HL-60 (cell line): ENCODE data around the gene NRAS.
"Not testable (repeated sequence)": the region's sequence is repeated elsewhere in the genome, so short reads cannot be mapped to it uniquely, and the experiment has no call there.

ENCODE experiments used
- CTCF ChIP-seq: IDR thresholded peaks from one replicate; pipeline ENCODE4 v1.5.1; 2011; ENCODE audit warnings: low read length, control low read depth, inconsistent platforms; ENCODE audit not compliant: insufficient read depth
- POLR2AphosphoS5 ChIP-seq: IDR thresholded peaks from 2 replicates; pipeline ENCODE4 v1.6.1; 2012; ENCODE audit warnings: low read depth
- SPI1 ChIP-seq: IDR thresholded peaks from 2 replicates; pipeline ENCODE4 v1.6.1; 2012; ENCODE audit warnings: low read depth, mild to moderate bottlenecking, borderline replicate concordance

- not testable (repeated sequence) for TF ChIP-seq CTCF, SPI1, POLR2AphosphoS5
Measured at GRCh38 chr1:114753702-114754101, 37.1 kb upstream of the NRAS start.
